ES-I3 (cell line): ENCODE measurements around the gene KRT25.

Experiments
- H3K36me3 ChIP-seq: 2 replicates; pipeline ENCODE4 v1.6.1; 2013; ENCODE audit warnings: mild to moderate bottlenecking, low read length, control low read depth, moderate library complexity; ENCODE audit not compliant: insufficient read depth
- H3K4me1 ChIP-seq: 2 replicates; pipeline ENCODE4 v1.6.1; 2013; ENCODE audit warnings: mild to moderate bottlenecking, control low read depth, low read length; ENCODE audit not compliant: insufficient read depth
- H3K9ac ChIP-seq: 2 replicates; pipeline ENCODE4 v1.6.1; 2013; ENCODE audit warnings: low read depth, mild to moderate bottlenecking, low read length, moderate library complexity
- H3K9me3 ChIP-seq: 2 replicates; pipeline ENCODE4 v1.6.1; 2013; ENCODE audit warnings: mild to moderate bottlenecking, low read length, moderate library complexity; ENCODE audit not compliant: control insufficient read depth, insufficient read depth

The KRT25 gene

GRCh38 chr17:40755231-40755630 is at the start of gene KRT25:
Gene KRT25, minus strand, starts transcription at chr17:40755331. Its CDS starts 60 bp downstream, at chr17:40755271.
- Histone ChIP-seq H3K36me3 (no peaks in the 10 kb centered on the region), H3K9me3 (peaks cover 4% of the 10 kb centered on the region; the same call in 1 of the 2 replicates), H3K4me1 (no peaks in the 10 kb centered on the region), H3K9ac (no peak within 1 kb of the TSS)

GRCh38 chr17:40803617-40804082 is 48.5 kb upstream of the KRT25 start:
- H3K36me3 ChIP-seq, result no peaks in the 10 kb centered on the region
- H3K9me3 ChIP-seq, result no peaks in the 10 kb centered on the region
- H3K9ac ChIP-seq, result no peak overlapping the region
- H3K4me1 ChIP-seq, result no peaks in the 10 kb centered on the region

DNA sequence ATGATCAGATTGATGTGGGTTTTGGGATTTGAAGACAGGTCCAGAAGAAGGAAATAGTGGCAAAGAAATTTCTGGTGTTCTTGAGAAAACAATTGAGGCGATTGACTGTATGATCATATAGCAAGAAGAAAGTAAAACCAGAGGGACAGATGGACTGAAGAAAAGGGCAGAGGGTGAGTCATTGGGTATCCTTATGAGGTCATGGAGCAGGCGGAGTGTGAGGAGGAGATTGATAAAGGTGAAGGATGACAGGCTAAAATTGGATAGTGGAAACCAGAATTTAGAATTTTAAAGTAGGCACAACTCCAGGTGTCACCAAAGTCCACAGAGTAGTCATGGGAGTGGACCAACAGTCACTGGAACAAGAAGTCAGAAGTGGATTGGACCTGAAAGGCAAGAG is 46.0 kb upstream of the KRT25 start:
- no peaks in the 10 kb centered on the region for H3K4me1 ChIP-seq
- H3K36me3 ChIP-seq, result no peaks in the 10 kb centered on the region
- no peaks in the 10 kb centered on the region for H3K9me3 ChIP-seq
- no peak overlapping the region for H3K9ac ChIP-seq

GRCh38 chr17:40800381-40800780 is 45.2 kb upstream of the KRT25 start:
- no peaks in the 10 kb centered on the region for H3K9me3 ChIP-seq
- H3K4me1 ChIP-seq, result no peaks in the 10 kb centered on the region
- H3K36me3 ChIP-seq, result no peaks in the 10 kb centered on the region
- no peak overlapping the region for H3K9ac ChIP-seq

DNA sequence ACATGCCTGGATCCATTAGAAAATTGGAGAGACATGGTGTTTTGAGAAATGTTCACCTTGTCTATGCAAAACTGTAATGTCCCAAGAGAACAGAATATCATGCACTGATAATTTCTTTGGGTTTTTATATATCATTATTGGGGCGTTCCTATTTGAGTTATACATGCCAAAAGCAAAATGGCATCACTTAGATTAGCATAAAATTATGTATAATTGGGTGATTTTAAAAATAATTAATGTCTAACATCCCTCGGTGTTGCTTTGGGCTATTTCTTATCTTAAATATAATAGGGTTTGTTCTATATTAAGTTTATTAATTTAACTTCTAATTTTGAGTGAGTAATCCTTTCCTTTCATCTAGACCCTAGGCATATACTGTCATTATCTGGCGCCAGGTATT is 44.7 kb upstream of the KRT25 start, which contains the start of gene KRT28:
Gene KRT28 (minus strand): TSS at position 101 of the 400 bp plus-strand sequence. CDS start 66 bp downstream, at position 35.
- H3K9me3 ChIP-seq, result no peaks in the 10 kb centered on the region

GRCh38 chr17:40796846-40797245 is 41.7 kb upstream of the KRT25 start:
- no peaks in the 10 kb centered on the region for H3K9me3 ChIP-seq
- H3K36me3 ChIP-seq, result no peaks in the 10 kb centered on the region
- H3K9ac ChIP-seq, result no peak overlapping the region
- H3K4me1 ChIP-seq, result no peaks in the 10 kb centered on the region

More for the DNA sequence above, 44.7 kb upstream of the KRT25 start, which contains the start of gene KRT28:
- Histone ChIP-seq H3K9ac (no peak within 1 kb of the TSS), H3K4me1 (no peaks in the 10 kb centered on the region), H3K36me3 (no peaks in the 10 kb centered on the region)

- Histone ChIP-seq H3K4me1 (no peaks in the 10 kb centered on the region), H3K9me3 (no peaks in the 10 kb centered on the region), H3K36me3 (no peaks in the 10 kb centered on the region), H3K9ac (no peak overlapping the region)
These were observed 40.0 kb upstream of the KRT25 start for GRCh38 chr17:40795019-40795667.

DNA sequence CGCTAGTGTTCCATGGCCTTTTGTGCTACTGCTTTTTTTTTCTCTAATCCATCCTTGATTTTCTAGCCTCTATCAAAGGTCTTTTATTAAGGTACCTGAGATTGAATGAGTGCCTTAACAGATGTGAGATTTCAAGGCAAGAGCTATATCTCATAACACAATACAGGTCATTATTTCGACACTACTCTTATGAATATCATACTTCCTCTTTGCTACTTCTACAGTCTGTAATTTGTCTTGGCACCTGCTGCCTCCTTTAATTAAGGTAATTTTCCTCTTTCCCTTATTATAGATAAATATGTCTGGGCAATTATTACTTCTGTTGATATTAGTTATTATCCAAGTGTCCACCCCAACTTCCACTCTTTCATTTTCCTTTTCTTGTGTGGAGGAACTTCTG is 39.3 kb upstream of the KRT25 start:
- Histone ChIP-seq H3K9me3 (no peaks in the 10 kb centered on the region), H3K36me3 (no peaks in the 10 kb centered on the region), H3K4me1 (no peaks in the 10 kb centered on the region), H3K9ac (no peak overlapping the region)

- H3K9me3 ChIP-seq, result no peaks in the 10 kb centered on the region
- H3K36me3 ChIP-seq, result no peaks in the 10 kb centered on the region
- H3K4me1 ChIP-seq, result no peaks in the 10 kb centered on the region
- H3K9ac ChIP-seq, result no peak overlapping the region
These were observed 38.7 kb upstream of the KRT25 start for GRCh38 chr17:40793832-40794231.

DNA sequence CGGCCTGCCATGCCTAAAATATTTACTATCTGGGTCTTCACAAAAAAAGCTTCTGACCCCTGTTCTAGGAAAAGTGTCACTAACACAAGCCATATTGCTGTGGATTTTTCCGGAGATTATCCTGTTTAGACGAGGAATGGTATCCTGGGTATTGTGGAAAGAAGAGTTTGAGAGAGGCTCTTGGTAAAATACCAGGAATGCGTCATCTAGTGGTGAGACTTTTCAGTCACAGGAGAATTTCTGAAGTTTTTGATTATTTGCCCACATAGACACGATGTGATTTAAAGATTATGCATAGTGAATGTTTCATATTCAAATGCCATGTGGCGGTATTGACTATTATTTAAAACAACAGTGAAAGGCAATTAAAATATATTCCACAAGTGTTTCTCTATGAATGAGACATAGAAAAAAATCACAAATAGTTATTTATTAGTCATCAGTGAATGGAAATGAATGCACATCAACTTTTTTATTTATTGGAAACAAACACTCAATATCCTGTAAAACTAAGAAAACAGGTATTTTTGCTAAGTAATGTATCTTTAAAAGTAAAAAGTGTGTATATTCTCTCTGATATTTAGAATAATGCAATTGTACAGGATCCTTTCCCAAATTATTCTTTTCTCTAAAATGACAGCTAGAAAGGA is 36.8 kb upstream of the KRT25 start:
- no peaks in the 10 kb centered on the region for H3K4me1 ChIP-seq
- no peak overlapping the region for H3K9ac ChIP-seq
- no peaks in the 10 kb centered on the region for H3K9me3 ChIP-seq
- H3K36me3 ChIP-seq, result no peaks in the 10 kb centered on the region

DNA sequence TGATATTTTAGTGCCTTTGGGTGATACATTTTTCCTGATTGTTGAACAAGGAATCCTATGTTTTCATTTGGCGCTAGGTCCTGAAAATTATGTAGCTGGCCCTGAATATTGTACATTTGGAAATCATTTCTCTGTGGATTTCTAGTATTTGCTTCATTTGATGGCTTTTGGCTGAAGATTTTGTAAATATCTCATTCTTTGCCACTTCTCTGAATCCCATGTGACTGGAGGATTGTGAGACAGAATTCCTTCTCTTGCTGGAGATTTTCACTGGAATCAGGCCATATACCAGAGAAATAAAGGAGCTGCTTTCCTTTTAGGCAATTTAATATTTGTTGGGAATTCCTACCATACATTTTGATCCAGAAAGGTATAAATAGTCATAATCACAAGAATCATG is 36.0 kb upstream of the KRT25 start:
- Histone ChIP-seq H3K4me1 (no peaks in the 10 kb centered on the region), H3K9ac (no peak overlapping the region), H3K9me3 (no peaks in the 10 kb centered on the region), H3K36me3 (no peaks in the 10 kb centered on the region)

- no peaks in the 10 kb centered on the region for H3K9me3 ChIP-seq
- H3K9ac ChIP-seq, result no peak within 1 kb of the TSS
- H3K36me3 ChIP-seq, result no peaks in the 10 kb centered on the region
- no peaks in the 10 kb centered on the region for H3K4me1 ChIP-seq
These were observed 27.3 kb upstream of the KRT25 start, which contains the start of gene KRT27 for GRCh38 chr17:40782450-40782849. Gene KRT27, minus strand, starts transcription at chr17:40782550. Its CDS starts 57 bp downstream, at chr17:40782493.

DNA sequence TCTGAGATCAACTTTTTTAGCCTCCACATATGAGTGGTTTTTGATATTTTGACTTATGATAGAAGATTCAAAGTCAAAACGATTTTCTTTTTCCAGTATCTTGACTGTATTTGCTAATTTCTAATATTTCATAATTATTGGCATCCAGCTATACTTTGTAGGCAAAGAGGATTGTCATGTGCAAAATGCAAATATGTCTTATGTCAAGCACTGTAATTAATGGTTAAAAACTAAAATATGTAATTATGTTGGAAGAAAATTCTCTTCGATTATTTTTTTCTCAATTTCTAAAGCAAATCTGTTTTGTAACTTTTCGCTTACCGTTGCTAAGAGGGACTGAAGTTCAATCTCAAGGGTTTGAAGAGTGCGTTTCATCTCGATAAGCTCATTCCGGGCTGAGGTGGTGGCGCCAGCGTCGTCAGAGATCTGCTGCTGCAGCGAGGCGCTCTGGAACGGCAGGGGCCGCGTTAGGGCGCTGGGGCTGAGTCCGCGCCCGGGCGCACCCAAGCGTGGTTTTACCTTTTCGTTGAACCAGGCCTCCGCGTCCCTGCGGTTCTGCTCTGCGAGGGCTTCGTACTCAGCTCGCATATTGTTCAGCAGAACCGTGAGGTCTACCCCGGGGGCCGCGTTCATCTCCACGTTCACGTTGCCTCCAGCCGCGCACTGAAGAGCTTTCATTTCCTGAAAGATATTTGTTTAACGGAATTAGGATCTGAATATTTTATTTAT is 24.2 kb upstream of the KRT25 start:
- Histone ChIP-seq H3K9ac (no peak overlapping the region), H3K4me1 (no peaks in the 10 kb centered on the region), H3K9me3 (no peaks in the 10 kb centered on the region), H3K36me3 (no peaks in the 10 kb centered on the region)

DNA sequence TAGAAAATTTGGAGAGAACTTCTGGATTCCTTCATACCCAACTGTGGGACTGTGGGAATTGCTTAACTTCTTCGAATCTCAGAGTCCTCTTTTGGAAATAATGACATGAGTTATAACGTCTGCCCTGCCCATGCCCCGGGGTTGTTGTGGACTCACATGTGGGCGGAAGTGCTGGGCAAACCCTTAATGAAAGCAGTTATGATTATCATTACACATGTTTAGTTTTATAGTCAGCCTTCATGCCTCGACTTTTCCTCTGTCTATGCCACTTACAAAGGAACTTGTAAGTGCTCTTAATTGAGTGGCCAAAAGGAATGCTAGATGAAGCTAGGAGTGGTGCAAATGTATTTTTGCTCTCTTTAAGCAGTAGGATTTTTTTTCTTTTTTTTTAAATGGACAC is 23.3 kb upstream of the KRT25 start:
- H3K9ac ChIP-seq, result no peak overlapping the region
- H3K9me3 ChIP-seq, result no peaks in the 10 kb centered on the region
- H3K36me3 ChIP-seq, result no peaks in the 10 kb centered on the region
- no peaks in the 10 kb centered on the region for H3K4me1 ChIP-seq
